ENCODE measurements around the gene NFKBIL1.
A peak's percentile ranks its signal among the peaks of the same experiment; 100 is the strongest.

The NFKBIL1 gene

DNA sequence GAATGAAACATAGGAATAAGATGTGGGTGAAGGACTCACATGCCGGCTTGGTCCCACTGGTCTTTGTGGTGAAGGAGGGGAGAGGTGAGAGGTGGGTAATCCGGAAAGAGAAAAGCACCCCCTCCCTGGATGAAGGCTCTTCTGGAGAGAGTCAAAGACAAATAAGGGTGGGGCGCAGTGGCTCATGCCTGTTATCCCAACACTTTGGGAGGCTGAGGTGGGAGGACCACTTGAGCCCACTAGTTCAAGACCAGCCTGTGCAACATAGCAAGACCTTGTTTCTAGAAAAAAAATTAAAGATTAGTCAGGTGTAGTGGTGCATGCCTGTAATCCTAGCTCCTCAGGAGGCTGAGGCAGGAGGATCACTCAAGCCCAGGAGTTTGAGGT lies 31.7 kb downstream of the NFKBIL1 start:
- Histone ChIP-seq H3K27me3 (ENCODE audit: insufficient read depth, poor library complexity, severe bottlenecking) (no peaks in the 10 kb centered on the region), H3K4me3 (replicated peaks; ENCODE audit: insufficient read depth, low read length) (no peak overlapping the region), H3K27ac (replicated peaks) (no peak overlapping the region)
- no peak for DNase-seq (ENCODE audit: low read depth in 1 of 2, low spot score in 1 of 2)
- TF ChIP-seq POLR2AphosphoS5 (IDR thresholded peaks at IDR 0.05; ENCODE audit: low read depth): no peak

DNA sequence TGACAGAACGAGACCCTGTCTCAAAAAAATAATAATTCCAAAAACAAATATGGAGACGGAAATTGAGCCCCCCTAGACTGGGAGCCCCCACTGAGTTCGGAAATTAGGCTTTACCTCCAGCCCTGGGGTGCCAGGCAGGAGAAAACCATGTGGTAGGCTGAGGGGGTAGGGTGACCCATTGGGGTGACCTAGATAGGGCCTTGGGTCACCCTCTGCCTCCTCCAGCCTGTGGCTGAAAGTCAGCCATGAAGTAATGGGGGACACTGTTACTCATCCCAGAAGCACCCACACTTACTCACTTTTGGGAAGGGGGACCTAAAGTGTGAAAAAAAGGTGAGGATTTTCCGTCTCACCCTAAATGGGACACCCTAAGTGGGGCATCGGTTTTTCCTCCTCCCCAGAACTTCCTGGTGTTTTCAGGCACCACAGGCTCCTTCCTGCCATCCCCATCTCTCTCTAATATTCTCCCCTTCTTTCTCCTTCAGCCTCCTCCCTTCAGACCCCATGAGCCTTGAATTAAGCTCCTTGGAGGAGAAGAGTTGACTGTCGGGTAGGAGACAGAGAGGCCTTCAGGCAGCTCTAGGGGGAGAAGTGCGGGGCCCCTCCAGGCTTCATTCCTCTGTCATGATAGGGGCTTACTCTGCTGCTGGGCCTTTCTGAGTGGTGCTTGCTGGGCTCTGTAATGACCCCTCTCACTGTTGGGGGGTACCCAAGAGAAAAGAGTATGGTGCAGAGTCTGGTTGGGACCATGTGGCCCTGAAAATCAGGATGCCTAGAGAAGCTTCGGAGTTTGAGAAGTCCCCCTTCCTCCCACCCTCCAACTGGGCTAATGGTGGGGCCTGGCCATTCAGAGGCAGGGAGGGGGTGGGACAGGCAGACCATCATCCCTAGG lies 32.4 kb downstream of the NFKBIL1 start:
- TF ChIP-seq GABPA (IDR thresholded peaks at IDR 0.05; ENCODE audit: low read depth) (no peak), POLR2AphosphoS5 (IDR thresholded peaks at IDR 0.05; ENCODE audit: low read depth) (no peak)
- TF ChIP-seq, protein P1, sequence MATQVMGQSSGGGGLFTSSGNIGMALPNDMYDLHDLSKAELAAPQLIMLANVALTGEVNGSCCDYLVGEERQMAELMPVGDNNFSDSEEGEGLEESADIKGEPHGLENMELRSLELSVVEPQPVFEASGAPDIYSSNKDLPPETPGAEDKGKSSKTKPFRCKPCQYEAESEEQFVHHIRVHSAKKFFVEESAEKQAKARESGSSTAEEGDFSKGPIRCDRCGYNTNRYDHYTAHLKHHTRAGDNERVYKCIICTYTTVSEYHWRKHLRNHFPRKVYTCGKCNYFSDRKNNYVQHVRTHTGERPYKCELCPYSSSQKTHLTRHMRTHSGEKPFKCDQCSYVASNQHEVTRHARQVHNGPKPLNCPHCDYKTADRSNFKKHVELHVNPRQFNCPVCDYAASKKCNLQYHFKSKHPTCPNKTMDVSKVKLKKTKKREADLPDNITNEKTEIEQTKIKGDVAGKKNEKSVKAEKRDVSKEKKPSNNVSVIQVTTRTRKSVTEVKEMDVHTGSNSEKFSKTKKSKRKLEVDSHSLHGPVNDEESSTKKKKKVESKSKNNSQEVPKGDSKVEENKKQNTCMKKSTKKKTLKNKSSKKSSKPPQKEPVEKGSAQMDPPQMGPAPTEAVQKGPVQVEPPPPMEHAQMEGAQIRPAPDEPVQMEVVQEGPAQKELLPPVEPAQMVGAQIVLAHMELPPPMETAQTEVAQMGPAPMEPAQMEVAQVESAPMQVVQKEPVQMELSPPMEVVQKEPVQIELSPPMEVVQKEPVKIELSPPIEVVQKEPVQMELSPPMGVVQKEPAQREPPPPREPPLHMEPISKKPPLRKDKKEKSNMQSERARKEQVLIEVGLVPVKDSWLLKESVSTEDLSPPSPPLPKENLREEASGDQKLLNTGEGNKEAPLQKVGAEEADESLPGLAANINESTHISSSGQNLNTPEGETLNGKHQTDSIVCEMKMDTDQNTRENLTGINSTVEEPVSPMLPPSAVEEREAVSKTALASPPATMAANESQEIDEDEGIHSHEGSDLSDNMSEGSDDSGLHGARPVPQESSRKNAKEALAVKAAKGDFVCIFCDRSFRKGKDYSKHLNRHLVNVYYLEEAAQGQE (IDR thresholded peaks at IDR 0.05; ENCODE audit: insufficient replicate concordance, low read depth): no peak
- TF ChIP-seq, protein P2, sequence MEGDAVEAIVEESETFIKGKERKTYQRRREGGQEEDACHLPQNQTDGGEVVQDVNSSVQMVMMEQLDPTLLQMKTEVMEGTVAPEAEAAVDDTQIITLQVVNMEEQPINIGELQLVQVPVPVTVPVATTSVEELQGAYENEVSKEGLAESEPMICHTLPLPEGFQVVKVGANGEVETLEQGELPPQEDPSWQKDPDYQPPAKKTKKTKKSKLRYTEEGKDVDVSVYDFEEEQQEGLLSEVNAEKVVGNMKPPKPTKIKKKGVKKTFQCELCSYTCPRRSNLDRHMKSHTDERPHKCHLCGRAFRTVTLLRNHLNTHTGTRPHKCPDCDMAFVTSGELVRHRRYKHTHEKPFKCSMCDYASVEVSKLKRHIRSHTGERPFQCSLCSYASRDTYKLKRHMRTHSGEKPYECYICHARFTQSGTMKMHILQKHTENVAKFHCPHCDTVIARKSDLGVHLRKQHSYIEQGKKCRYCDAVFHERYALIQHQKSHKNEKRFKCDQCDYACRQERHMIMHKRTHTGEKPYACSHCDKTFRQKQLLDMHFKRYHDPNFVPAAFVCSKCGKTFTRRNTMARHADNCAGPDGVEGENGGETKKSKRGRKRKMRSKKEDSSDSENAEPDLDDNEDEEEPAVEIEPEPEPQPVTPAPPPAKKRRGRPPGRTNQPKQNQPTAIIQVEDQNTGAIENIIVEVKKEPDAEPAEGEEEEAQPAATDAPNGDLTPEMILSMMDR (IDR thresholded peaks at IDR 0.05; ENCODE audit: insufficient read depth, low read length): no peak
- H3K4me3 ChIP-seq (replicated peaks; ENCODE audit: insufficient read depth, low read length): peak overlapping the region; percentile 55
- H3K27me3 ChIP-seq (ENCODE audit: insufficient read depth, poor library complexity, severe bottlenecking): no peaks in the 10 kb centered on the region
- no peak for DNase-seq (ENCODE audit: low read depth in 1 of 2, low spot score in 1 of 2)
- no peak overlapping the region for H3K27ac ChIP-seq (replicated peaks)

DNA sequence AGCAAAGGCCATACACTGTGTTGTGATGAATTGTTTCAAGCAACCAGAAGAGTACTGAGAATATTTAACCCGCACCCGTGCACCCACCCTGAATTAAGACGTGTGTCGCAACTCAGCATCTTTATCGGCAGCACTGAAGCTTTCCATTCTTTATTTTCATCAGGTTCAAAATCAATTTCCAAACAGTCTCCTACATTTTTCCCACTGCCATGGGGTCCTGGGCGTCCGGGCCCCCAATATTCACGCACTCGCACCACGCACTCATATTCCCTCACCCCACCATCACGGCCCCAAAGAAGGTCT lies 33.0 kb downstream of the NFKBIL1 start:
- peak overlapping the region; percentile 89 for H3K27ac ChIP-seq (replicated peaks)
- DNase-seq (ENCODE audit: low read depth in 1 of 2, low spot score in 1 of 2): no peak
- TF ChIP-seq POLR2AphosphoS5 (IDR thresholded peaks at IDR 0.05; ENCODE audit: low read depth) (no peak), GABPA (IDR thresholded peaks at IDR 0.05; ENCODE audit: low read depth) (no peak), SPI1 (IDR thresholded peaks at IDR 0.05; ENCODE audit: borderline replicate concordance, low read depth) (no peak)
- TF ChIP-seq, protein P1 (IDR thresholded peaks at IDR 0.05; ENCODE audit: insufficient replicate concordance, low read depth): no peak
- TF ChIP-seq, protein P2 (IDR thresholded peaks at IDR 0.05; ENCODE audit: insufficient read depth, low read length): no peak
- no peaks in the 10 kb centered on the region for H3K27me3 ChIP-seq (ENCODE audit: insufficient read depth, poor library complexity, severe bottlenecking)
- H3K4me3 ChIP-seq (replicated peaks; ENCODE audit: insufficient read depth, low read length): peak overlapping the region; percentile 55

DNA sequence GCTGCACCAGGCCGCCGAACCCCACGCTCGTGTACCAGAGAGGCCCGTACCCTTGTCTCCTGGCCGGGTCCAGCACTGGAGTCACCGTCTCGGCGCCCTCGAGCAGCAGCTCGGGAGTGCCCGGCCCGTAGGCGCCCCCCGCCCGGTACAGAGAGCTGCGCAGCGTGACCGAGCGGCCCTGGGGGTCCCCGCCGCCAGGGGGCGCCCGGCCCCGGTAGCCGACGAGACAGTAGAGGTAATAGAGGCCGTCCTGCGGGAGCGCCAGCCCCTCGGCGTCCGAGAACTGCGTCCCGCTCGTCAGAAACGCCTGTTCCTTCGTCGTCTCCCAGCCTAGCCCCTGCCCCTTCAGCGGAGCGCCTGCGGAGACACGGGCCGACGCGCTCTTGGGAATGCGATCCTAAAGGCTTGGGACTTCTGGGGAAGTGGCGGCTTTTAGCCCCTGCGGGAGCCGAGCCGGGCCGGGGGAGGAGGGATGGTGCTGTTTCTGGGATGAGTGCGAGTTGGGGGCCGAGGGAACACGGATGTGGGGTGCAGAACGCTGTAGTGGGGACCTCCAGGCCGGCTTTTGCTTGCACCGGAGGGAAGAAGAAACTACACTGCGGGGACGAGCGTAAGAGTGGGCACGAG lies 33.5 kb downstream of the NFKBIL1 start:
- H3K27ac ChIP-seq (replicated peaks): peak overlapping the region; percentile 89
- TF ChIP-seq, protein P2 (IDR thresholded peaks at IDR 0.05; ENCODE audit: insufficient read depth, low read length): peak; percentile 78
- peak; percentile 71 for TF ChIP-seq POLR2AphosphoS5 (IDR thresholded peaks at IDR 0.05; ENCODE audit: low read depth)
- TF ChIP-seq, protein P1 (IDR thresholded peaks at IDR 0.05; ENCODE audit: insufficient replicate concordance, low read depth): peak; percentile 39
- no peak for TF ChIP-seq GABPA (IDR thresholded peaks at IDR 0.05; ENCODE audit: low read depth)
- no peak for TF ChIP-seq SPI1 (IDR thresholded peaks at IDR 0.05; ENCODE audit: borderline replicate concordance, low read depth)

More for the DNA sequence above, 33.5 kb downstream of the NFKBIL1 start:
- peak; percentile 87 for DNase-seq (ENCODE audit: low read depth in 1 of 2, low spot score in 1 of 2)
- peak overlapping the region; percentile 55 for H3K4me3 ChIP-seq (replicated peaks; ENCODE audit: insufficient read depth, low read length)
- no peaks in the 10 kb centered on the region for H3K27me3 ChIP-seq (ENCODE audit: insufficient read depth, poor library complexity, severe bottlenecking)
